Hepatic stellate cell (primary cell): ENCODE results near the gene NUDT3.
"Not testable (repeated sequence)": the region's sequence is repeated elsewhere in the genome, so short reads cannot be mapped to it uniquely, and the experiment has no call there.

Experiments used
- DNase-seq: peaks from one replicate; pipeline ENCODE4 v3.0.0; 2011; ENCODE audit warnings: low spot score

Gene NUDT3

DNA sequence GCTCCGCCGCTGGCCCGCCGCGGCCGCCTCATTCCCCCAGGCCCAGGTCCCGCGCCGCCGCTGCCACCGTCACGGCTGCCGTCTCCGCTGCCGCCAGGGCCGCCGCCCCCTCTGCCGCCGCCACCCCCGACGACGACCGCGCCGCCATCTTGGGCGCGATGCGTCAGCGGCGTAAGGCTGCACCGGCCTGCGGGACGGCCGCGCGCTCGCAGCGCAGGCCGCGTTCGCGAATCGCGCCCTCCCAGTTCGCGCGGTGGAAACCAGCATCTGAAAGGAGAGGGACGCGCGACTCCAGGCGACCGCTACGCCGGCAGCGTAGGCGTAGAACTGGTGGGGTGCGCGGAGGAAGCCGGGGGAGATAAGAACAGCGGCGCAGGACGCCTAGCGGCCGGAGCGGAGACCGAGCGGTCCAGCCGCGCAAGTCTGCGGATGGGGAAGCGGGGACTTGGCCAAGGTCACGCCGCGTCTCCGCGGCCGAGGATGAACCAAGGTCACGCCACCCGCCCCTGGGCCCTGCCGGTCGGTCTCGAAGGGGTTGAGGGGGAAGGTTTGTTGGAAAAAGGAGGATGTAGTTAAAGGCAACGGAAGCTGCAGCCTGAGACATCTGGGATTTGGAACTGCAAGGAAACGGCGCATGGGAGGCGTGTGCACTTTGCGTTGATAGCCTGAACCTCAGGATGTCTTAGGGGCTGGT is at the start of gene NUDT3:
NUDT3 (minus strand) TSS at position 173 of the 694 bp plus-strand sequence. CDS start 307 bp downstream, outside the sequence.
- DNase-seq, result peak; percentile 94

DNA sequence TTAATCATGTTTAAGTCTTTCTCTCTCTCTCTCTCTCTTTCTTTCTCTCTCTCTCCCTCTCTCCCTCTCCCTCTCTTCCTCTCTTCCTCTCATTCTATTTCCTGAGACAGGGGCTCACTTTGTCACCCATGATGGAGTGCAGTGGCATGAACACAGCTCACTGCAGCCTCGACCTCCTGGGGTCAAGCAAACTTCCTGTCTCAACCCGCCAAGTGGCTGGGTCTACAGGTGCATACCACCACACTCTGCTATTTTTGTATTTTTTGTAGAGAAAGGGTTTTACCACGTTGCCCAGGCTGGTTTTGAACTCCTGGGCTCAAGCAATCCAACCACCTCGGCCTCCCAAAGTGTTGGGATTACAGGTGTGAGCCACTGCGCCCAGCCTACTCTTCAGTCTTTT is 49.1 kb upstream of the NUDT3 start:
- DNase-seq, result no peak

DNA sequence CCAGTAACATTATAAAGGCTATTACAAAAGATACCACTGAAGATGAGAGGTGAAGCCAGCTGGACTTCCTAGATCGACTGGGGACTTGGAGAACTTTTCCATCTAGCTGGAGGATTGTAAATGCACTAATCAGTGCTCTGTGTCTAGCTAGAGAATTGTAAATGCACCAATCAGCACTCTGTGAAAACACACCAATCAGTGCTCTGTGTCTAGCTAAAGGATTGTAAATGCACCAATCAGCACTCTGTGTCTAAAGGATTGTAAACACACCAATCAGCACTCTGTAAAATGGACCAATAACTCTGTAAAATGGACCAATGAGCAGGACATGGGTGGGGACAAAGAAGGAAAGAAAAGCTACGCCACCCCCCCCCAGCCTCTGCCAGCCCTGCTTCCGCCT is 47.0 kb upstream of the NUDT3 start:
- DNase-seq, result no peak

DNA sequence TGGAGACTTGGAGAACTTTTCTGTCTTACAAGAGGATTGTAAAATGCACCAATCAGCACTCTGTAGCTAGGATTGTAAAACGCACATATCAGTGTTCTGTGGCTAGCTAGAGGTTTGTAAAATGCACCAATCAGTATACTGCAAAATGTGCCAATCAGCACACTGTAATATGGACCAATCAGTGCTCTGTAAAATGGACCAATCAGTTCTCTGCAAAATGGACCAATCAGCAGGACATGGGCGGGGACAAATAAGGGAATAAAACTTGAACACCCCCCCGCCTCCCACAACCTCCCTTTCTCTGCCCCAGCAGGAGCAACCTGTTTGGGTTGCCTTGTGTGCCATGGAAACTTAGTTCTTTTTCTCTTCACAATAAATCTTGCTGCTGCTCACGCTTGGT is 46.2 kb upstream of the NUDT3 start:
- DNase-seq, result no peak

DNA sequence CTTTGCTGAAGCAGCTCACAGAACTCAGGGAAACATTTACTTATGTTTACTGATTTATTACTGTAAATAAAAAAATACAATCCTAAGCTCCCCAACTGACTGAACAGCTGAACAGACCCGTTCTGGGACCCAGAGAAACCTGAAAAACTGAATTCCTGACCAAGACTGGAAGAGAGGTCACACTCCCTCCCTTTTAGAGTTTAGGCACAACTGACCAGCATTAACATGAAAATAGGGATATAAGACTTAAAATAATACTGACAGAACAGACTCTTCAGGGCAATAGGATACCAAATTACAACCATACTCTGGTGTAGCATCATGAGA is 45.1 kb upstream of the NUDT3 start:
- no peak for DNase-seq

DNA sequence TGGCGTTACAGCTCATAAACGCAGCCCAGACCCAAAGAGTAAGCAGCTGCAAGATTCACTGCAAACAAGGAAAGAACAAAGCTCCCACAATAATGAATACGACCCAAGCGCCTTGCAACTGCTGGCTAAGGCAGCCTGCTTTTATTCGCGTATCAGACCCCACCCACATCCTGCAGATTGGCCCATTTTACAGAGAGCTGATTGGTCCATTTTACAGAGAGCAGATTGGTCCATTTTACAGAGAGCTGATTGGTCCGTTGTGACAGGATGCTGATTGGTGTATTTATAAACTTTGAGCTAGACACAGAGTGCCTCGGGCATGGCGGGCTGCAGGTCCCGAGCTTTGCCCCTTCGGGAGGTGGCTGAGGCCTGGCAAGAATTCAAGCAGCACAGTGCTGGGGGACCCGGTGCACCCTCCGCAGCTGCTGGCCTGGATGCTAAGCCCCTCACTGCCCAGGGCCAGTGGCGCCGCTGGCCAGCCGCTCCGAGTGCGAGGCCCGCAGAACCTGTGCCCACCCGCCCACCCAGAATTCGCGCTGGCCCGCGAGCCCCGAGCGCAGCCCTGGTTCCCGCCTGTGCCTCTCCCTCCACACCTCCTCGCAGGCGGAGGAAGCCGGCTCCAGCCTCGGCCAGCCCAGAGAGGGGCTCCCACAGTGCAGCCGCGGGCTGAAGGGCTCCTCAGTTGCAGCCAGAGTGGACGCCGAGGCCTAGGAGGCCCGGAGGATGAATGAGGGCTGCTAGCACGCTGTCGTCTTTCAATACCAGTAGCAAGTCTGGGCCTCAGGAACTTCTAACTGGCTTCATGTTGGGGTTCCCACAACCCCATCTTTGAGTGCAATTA is 44.6 kb upstream of the NUDT3 start:
- DNase-seq, result no peak

DNA sequence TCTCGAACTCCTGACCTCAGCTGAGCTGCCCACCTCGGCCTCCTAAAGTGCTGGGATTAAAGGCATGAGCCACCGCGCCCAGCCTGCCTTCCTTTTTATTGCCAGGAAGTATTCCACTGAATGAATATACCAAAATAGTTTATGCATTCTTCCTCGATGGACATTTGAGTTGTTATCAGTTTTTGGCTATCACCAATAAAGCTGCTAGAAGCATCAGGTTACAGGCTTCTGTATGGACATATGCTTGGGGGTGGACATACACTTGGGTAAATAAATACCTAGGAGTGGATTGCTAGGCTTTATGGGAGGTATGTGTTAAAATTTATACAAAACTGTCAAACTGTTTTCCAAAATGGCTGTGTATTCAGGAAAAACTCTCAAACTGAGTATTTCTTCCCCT is 43.4 kb upstream of the NUDT3 start:
- DNase-seq, result no peak

DNA sequence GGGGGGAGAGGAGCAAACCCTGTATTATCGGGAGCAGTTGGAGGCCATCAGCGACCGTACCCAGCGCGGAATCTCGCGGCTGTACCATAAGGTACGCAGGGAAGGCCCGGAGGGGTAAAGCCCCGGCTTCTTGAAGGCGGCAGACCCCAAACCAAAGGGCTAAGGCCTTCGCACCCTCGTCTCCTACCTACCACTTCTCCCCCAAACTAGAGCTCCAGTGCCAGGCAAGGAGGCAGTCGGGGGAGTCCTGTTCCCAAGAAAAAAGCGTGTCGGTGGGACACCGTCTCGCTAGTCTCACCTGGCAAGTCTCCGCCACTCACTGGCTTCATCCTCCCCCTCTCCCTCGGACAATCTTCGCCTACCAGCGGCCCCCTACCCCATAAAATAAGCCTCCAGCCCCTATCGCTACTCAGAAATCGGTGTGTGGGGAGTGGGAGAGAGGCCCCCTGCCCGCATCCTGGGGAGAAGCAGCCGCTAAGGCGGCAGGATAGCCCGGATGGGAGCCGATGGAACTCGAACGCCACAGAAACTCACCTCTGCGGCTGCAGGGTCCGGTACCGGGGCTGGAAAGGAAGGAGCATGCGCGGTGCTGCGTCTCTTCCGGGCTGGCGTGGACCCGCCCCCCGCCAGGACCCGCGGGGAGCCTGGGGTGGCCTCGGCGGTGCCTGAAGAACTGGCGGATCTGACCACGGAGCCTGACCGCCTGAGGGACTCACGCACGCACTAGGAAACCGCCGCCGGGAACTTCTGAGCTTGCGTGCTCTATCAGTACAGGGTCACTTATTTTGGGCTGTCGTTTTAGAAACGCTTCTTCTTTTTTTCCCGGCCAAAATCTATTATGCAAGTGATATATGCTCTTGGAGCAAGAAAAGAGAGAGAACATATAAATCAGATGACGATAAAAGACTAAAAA is 33.3 kb upstream of the NUDT3 start, which contains the start of gene RPS10:
RPS10 (minus strand) TSS at position 572 of the 913 bp plus-strand sequence. CDS start 848 bp downstream, outside the sequence.
- peak; percentile 99 for DNase-seq

DNA sequence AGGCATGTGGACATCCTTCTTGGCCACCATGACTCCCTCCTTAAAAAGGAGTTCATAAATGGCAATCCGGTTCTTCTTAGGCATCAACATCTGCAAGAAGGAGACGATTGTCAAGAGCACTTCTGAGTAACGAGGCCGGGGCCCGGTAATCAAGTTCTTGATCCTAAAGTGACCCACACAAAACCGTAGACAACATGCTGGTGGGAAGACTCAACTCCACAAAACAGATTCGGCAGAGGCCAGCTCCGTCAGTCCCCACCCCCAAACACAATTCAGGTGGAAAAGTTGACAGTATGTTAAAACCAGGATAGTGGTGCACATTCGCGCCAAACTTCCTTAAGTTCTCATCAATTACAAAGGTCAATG is 32.6 kb upstream of the NUDT3 start:
- no peak for DNase-seq

DNA sequence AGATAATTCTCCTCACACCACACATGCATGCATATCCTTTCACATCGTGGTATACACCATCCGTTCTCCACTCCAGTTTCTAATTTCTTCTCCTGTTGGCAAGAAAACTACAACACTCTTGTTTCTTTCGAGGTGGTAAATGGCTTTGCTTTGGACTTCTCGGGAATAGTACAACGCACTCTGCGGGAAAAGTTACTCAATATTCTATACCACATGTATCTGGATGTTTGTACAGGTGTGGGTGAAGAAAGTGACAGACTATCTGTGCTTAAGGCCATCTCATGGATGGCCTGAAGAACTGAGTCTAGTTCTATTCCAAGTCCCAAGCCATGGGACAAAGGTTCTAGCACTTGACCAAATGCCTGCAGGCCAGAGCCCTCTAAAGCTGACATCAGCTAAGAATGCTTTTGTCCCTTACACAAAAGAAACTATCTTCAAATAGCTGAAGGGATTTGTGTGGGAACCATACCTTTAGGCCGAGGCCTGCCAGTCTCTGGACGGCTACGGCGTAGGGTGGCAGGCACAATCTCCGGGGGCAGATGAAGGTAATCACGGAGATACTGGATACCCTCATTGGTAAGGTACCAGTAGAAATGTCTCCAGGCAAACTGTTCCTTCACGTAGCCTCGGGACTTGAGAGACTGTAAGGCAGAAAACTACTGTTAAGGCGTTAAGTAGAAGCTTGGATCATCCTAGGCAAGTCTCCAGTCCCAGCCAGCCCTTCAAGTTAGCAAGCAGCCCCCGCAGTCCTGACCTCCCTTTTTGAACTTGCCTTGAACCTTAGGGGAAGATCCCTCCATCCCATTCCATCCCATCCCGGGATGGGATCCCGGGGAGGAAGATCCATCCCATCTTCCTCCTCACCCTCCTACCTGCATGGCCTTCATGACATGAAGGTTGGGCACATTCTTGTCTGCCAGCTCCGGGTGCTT is 32.0 kb upstream of the NUDT3 start:
- DNase-seq, result no peak

DNA sequence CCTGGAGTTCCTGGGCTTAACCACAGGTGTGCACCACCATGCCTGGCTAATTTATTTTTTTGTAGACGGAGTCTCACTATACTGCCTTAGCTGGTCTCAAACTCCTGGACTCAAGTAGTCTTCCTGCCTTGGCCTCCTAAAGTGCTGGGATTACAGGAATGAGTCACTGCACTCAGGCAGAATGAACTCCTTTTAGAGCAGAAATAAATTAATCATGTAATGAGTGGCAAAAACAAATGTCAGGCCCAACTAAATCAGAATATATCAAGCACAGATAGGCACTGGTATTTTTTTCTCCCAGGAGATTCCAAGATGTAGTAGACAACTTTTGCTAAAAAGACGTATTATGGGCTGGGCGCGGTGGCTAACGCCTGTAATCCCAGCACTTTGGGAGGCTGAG is 30.8 kb upstream of the NUDT3 start:
- no peak for DNase-seq

DNA sequence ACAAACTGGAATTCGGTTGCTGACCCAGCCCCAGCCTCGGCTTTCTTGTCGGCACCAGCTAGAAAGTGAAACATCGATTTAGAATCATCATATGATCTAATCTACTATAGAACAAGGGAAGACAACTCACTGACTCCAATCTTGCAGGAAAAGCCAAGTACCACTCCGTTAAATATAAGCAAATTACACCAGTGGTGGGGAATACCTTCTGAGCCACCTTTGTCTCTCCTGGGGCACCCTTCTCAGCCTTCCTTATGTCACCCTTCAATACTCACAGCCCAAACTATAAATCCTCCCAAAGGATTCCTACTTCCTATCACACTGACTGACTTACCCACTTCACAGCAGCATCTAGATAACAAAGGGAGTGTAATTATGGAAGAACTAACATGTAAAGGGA is 25.9 kb upstream of the NUDT3 start:
- DNase-seq, result no peak

DNA sequence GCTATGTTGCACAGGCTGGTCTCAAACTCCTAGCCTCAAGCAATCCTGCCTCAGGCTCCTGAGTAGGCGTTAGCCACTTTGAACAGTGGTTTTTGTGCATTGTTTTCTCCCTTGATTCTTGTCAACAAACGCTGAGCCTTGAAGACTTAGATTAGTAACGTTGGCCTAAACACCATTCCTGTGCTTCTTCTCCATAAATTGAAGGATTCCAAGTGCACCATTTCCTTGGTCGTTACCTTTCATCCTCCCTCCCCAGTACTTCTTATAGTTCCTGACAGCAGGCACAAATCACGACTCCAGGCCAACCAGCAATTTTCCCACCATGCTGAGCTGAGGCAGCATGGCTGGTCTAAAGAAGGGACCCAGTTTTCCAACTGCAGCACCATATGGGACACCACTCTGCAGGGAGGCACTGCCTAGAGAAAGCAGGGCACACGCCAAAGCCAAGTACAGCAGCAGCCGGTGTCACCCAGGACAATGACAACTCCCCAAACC is 24.5 kb upstream of the NUDT3 start:
- DNase-seq, result no peak

DNA sequence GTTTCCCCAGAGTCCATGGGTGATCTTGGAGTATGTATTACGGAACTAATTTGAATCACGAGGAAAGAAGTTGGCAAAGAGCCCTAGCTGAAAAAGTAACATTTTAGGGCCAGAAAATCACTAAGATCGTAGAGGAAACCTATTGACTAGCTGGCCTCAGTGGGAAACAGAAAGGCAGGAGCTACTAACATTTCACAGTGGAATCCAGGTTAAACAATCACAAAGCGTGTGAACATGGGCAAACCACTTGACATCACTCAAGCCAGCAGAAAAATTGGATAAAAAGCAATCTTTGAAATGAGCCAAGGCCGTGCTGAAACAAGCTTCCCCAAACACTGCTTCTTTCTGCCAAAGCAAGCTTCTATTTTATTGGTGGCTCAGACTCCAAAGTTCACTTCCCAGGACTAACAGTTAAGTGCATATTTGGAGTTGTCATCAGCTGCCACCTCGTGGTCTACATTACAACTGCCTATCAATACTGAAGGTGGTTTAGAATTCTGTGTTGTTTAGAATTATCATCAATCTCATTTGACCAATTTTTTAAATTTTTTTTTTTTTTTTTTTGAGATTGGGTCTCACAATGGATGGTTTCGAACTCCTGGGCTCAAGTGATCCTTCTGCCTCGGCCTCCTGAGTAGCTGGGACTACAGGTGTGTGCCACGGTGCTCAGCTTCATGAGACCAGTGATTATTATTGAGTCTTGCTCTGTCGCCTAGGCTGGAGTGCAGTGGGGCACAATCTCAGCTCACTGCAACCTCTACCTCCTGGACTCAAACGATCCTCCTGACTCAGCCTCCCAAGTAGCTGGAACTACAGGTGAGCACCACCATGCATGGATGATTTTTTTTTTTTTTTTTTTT is 22.8 kb upstream of the NUDT3 start:
- peak; percentile 63 for DNase-seq

DNA sequence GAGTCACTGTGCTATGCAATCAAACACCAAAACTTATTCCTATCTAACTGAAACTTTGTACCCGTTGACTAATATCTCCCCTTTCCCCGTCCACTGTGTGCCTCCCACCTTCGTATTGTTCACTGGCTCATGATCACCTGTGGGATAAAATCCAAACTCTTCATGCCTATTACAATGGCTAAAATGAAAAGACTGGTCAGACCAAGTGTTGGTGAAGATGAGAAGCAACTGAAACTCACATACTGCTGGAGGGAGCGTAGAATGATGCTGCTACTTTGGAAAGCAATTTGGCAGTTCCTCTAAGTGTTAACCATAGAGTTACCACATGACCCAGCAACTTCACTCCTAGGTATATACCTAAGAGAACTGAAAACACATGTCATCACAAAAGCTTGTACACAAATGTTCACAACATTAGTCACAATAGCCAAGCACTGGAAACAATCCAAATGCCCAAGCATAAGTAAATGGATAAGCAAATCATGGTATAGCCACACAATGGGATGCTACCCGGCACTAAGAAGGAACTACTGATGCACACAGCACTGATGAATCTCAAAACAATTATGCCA is 20.3 kb upstream of the NUDT3 start:
- DNase-seq, result no peak

DNA sequence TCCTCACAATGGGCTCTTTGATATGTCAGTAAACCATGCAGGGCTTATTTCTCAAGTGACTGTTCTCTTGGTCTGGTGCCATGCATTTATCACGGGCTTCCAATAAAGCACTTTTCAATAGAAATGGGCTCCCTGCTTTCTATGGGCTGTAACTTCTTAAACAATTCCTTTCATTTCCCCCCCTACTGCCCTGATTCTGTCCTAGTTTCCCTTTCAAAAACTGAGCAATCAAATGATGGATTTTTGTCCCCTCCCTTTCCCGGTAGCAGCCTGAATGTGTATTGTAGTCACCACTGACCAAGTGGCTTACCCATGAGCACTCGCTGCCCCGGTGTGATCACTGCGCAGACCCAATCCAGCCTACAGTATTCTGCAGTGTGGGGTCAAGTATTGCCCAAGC is 19.5 kb upstream of the NUDT3 start:
- DNase-seq, result no peak

DNA sequence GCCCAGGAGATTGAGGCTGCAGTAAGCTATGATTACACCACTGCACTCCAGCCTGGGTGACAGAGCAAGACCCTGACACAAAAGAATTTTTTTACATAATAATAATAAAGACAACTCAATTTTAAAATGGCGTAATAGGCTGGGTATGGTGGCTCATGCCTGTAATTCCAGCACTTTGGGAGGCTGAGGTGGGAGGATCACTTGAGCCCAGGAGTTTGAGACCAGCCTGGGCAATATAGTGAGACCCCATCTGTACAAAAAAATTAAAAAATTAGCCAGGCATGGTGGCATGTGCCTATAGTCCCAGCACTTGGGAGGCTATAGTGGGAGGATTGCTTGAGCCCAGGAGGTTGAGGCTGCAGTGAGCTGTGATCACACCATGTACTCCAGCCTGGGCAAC is 15.4 kb upstream of the NUDT3 start:
- not testable (repeated sequence) for DNase-seq

DNA sequence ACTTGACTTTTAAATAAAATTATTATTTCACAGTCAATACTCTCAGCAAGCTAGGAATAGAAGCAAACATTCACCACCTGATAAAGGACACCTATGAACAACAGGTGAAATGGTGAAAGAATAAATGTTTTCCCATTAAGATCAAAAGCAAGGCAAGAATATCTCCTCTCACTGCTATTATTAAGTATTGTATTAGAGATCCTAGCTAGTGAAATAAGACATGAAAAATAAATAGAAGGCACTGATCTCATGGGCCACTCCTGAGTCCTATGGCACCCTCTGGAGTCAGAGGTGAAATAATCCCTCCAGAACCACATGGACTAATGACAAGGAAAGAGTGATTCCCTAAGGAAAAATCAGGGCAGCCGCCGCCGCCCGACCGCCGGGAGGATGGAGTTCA is 4.0 kb upstream of the NUDT3 start:
- no peak for DNase-seq

DNA sequence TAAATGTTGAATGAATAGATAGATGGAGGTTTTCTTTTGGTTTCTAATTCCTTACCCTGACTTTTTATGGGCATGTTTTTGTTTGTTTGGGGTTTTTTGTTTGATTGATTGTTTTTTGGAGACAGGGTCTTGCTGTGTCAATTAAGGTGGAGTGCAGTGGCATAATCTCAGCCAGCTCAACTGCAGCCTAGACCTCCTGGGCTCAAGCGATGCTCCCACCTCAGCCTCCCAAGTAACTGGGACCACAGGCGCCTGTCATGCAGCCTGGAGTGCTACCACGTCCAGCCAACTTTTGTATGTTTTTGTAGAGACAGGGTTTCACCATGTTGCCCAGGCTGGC is 1.5 kb upstream of the NUDT3 start:
- no peak for DNase-seq
